HL-60 (cell line): ENCODE results near the gene WDPCP.

Experiments
- DNase-seq, 2 experiments: peaks; one replicate each; pipeline ENCODE4 v3.0.0-alpha.2; 2010 to 2020; ENCODE audit warnings: low read depth in 1 of 2, low spot score in 1 of 2
- H3K27ac ChIP-seq: fragments of 250-450 bp; sonication (Bioruptor Pico); replicated peaks from 2 replicates; pipeline ENCODE4 v1.5.1; 2020; ENCODE audit warnings: mild to moderate bottlenecking, moderate library complexity
- H3K27me3 ChIP-seq: fragments of 250-450 bp; sonication (Bioruptor Pico); 2 replicates; pipeline ENCODE4 v1.5.1; 2021; ENCODE audit warnings: mild to moderate bottlenecking, moderate library complexity; ENCODE audit not compliant: insufficient read depth, poor library complexity, severe bottlenecking
- H3K4me3 ChIP-seq: replicated peaks from 2 replicates; pipeline ENCODE4 v1.5.1; 2011; ENCODE audit warnings: mild to moderate bottlenecking, control low read depth, low read length; ENCODE audit not compliant: insufficient read depth
- CTCF ChIP-seq: IDR thresholded peaks from one replicate; pipeline ENCODE4 v1.5.1; 2011; ENCODE audit warnings: low read length, control low read depth, inconsistent platforms; ENCODE audit not compliant: insufficient read depth
- GABPA ChIP-seq: IDR thresholded peaks from 2 replicates; pipeline ENCODE4 v1.6.1; 2012; ENCODE audit warnings: low read depth
- POLR2AphosphoS5 ChIP-seq: IDR thresholded peaks from 2 replicates; pipeline ENCODE4 v1.6.1; 2012; ENCODE audit warnings: low read depth
- REST ChIP-seq: IDR thresholded peaks from 2 replicates; pipeline ENCODE4 v1.6.1; 2012; ENCODE audit warnings: low read depth; ENCODE audit not compliant: insufficient replicate concordance
- SPI1 ChIP-seq: IDR thresholded peaks from 2 replicates; pipeline ENCODE4 v1.6.1; 2012; ENCODE audit warnings: low read depth, mild to moderate bottlenecking, borderline replicate concordance

WDPCP gene

GRCh38 chr2:63344575-63345284, 243.5 kb downstream of the WDPCP start:
- DNase-seq: no peak

GRCh38 chr2:63343397-63344109, 244.7 kb downstream of the WDPCP start:
- no peak overlapping the region for H3K4me3 ChIP-seq
- no peak overlapping the region for H3K27ac ChIP-seq
- TF ChIP-seq GABPA (no peak), CTCF (no peak), POLR2AphosphoS5 (no peak), SPI1 (no peak), REST (no peak)
- no peak for DNase-seq
- H3K27me3 ChIP-seq: no peaks in the 10 kb centered on the region

More at GRCh38 chr2:63344575-63345284, 243.5 kb downstream of the WDPCP start:
- Histone ChIP-seq H3K27ac (no peak overlapping the region), H3K27me3 (no peaks in the 10 kb centered on the region), H3K4me3 (no peak overlapping the region)
- TF ChIP-seq REST (no peak), CTCF (no peak), POLR2AphosphoS5 (no peak), SPI1 (no peak), GABPA (no peak)

GRCh38 chr2:63340443-63340842, 247.8 kb downstream of the WDPCP start:
- Histone ChIP-seq H3K4me3 (no peak overlapping the region), H3K27ac (no peak overlapping the region), H3K27me3 (no peaks in the 10 kb centered on the region)
- TF ChIP-seq SPI1: no peak
- TF ChIP-seq CTCF: no peak
- no peak for TF ChIP-seq REST
- no peak for TF ChIP-seq POLR2AphosphoS5
- TF ChIP-seq GABPA: no peak
- no peak for DNase-seq
